Neural cell (in vitro differentiated cells): ENCODE results near the gene TASL.

Experiments used
- CTCF ChIP-seq: fragments of 450-650 bp; IDR thresholded peaks from 2 replicates; pipeline ENCODE4 v1.5.1; 2014; ENCODE audit warnings: antibody characterized with exemption, mild to moderate bottlenecking, moderate library complexity; ENCODE audit not compliant: poor library complexity, severe bottlenecking
- EP300 ChIP-seq: fragments of 450-650 bp; conservative IDR thresholded peaks from 2 replicates; pipeline ENCODE4 v1.6.1; 2014; ENCODE audit warnings: antibody characterized with exemption, mild to moderate bottlenecking, moderate library complexity; ENCODE audit not compliant: poor library complexity, severe bottlenecking
- EZH2 ChIP-seq: fragments of 200-600, 300-800 bp; shearing (Covaris generic), sonication (generic); IDR thresholded peaks from 2 replicates; pipeline ENCODE4 v1.6.1; 2014; ENCODE audit warnings: antibody characterized with exemption, low read length, borderline replicate concordance, mild to moderate bottlenecking; ENCODE audit not compliant: insufficient read depth, poor library complexity, severe bottlenecking
- MXI1 ChIP-seq: fragments of 450-650 bp; conservative IDR thresholded peaks from 2 replicates; pipeline ENCODE4 v1.6.1; 2014; ENCODE audit warnings: antibody characterized with exemption, mild to moderate bottlenecking; ENCODE audit not compliant: poor library complexity, severe bottlenecking
- POLR2AphosphoS5 ChIP-seq: IDR thresholded peaks from 2 replicates; pipeline ENCODE4 v1.6.1; 2012
- RAD21 ChIP-seq: fragments of 450-650 bp; conservative IDR thresholded peaks from 2 replicates; pipeline ENCODE4 v1.6.1; 2014; ENCODE audit warnings: antibody characterized with exemption, mild to moderate bottlenecking, moderate library complexity
- REST ChIP-seq: IDR thresholded peaks from 2 replicates; pipeline ENCODE4 v1.6.1; 2012; ENCODE audit warnings: borderline replicate concordance
- SMC3 ChIP-seq: fragments of 450-650 bp; conservative IDR thresholded peaks from 2 replicates; pipeline ENCODE4 v1.6.1; 2014; ENCODE audit warnings: antibody characterized with exemption, mild to moderate bottlenecking, moderate library complexity; ENCODE audit not compliant: poor library complexity
- TAF1 ChIP-seq: IDR thresholded peaks from 2 replicates; pipeline ENCODE4 v1.6.1; 2012; ENCODE audit warnings: low read depth

DNA sequence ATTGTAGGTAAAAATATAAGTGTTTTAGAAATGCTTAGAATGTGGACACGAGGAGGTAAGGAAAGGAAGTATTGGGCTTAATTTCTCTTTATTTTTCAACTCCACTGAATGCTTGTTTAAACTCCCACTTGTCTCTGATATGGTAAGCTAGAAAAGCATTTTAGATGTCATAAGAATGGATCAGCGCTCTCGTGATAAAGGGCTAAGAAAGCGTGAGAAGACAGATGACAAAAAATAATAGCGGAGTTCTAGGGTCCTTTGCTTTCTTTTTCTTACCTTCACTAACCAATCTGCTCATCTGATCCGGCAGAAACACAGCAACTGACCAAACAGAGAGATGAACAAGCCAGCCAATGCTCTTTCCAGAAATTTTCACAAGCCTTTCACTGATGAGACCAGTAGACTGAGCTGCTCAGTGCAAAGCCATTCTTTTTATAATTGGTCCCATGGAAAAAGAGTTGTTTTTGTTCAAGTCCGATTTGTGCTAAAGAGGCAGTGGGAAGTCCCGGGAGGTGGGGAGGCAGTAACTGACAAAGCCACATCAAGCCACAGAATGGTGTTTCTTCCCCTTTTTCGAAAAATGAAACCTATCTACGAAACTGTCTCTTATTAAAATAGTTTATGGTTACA, at the start of gene TASL:
- TF ChIP-seq EZH2, result no peak
- TF ChIP-seq CTCF, result no peak
- no peak for TF ChIP-seq RAD21
- TF ChIP-seq REST, result no peak
- TF ChIP-seq EP300, result no peak
- no peak for TF ChIP-seq MXI1
- no peak for TF ChIP-seq POLR2AphosphoS5
- no peak for TF ChIP-seq TAF1
- no peak for TF ChIP-seq SMC3
